Osteoblast (primary cell): ENCODE measurements around the gene FAM163A. TPM values are rescaled to one million over a fixed set of nuclear protein-coding genes. Genes with fewer than 3 reads are reported as not detected.

ENCODE experiments used
- DNase-seq: peaks from one replicate; pipeline ENCODE4 v3.0.0; 2011; ENCODE audit warnings: low spot score, mixed read lengths; ENCODE audit not compliant: insufficient read length; ENCODE audit errors: missing footprints
- H2AFZ ChIP-seq: 2 replicates; pipeline ENCODE4 v1.6.0; 2011; ENCODE audit warnings: mild to moderate bottlenecking, low read length
- H3K27ac ChIP-seq: 2 replicates; pipeline ENCODE4 v1.5.1; 2011; ENCODE audit warnings: mild to moderate bottlenecking, low read depth, low read length, moderate library complexity
- H3K27me3 ChIP-seq: 2 replicates; pipeline ENCODE4 v1.6.0; 2012; ENCODE audit warnings: mild to moderate bottlenecking, control low read depth, inconsistent platforms, low read length, moderate library complexity; ENCODE audit not compliant: insufficient read depth
- H3K36me3 ChIP-seq: 2 replicates; pipeline ENCODE4 v1.5.1; 2011; ENCODE audit warnings: mild to moderate bottlenecking, low read length, control low read depth, moderate library complexity; ENCODE audit not compliant: insufficient read depth
- H3K4me1 ChIP-seq: 2 replicates; pipeline ENCODE4 v1.5.1; 2011; ENCODE audit warnings: mild to moderate bottlenecking, low read length, control low read depth, moderate library complexity; ENCODE audit not compliant: insufficient read depth
- H3K4me2 ChIP-seq: 2 replicates; pipeline ENCODE4 v1.6.0; 2011; ENCODE audit warnings: mild to moderate bottlenecking, low read length; ENCODE audit not compliant: insufficient read depth
- H3K4me3 ChIP-seq: fragments of 200-600 bp; sonication (generic); 3 replicates; pipeline ENCODE4 v1.5.1; 2012; ENCODE audit warnings: mild to moderate bottlenecking, low read length, inconsistent platforms; ENCODE audit not compliant: insufficient read depth
- H3K79me2 ChIP-seq: 2 replicates; pipeline ENCODE4 v1.6.0; 2012; ENCODE audit warnings: mild to moderate bottlenecking, low read length, control low read depth, inconsistent platforms; ENCODE audit not compliant: insufficient read depth
- H3K9me3 ChIP-seq: 2 replicates; pipeline ENCODE4 v1.5.1; 2011; ENCODE audit warnings: low read depth, low read length, control low read depth
- H4K20me1 ChIP-seq: 2 replicates; pipeline ENCODE4 v1.6.0; 2012; ENCODE audit warnings: mild to moderate bottlenecking, low read length, control low read depth; ENCODE audit not compliant: insufficient read depth
- total RNA-seq: library from RNA; depleted of rRNA; stranded (reverse); fragments of >200 nt; gene quantifications from 2 replicates; pipeline ENCODE4 v1.2.3, GENCODE V29; 2012
- TF ChIP-seq, protein P1 (sequence below): IDR thresholded peaks from 2 replicates; pipeline ENCODE4 v1.5.1; 2011; ENCODE audit warnings: mild to moderate bottlenecking, low read depth, low read length, moderate library complexity; ENCODE audit errors: extremely low read depth

FAM163A gene
- total RNA-seq, 1 donor = not detected

DNA sequence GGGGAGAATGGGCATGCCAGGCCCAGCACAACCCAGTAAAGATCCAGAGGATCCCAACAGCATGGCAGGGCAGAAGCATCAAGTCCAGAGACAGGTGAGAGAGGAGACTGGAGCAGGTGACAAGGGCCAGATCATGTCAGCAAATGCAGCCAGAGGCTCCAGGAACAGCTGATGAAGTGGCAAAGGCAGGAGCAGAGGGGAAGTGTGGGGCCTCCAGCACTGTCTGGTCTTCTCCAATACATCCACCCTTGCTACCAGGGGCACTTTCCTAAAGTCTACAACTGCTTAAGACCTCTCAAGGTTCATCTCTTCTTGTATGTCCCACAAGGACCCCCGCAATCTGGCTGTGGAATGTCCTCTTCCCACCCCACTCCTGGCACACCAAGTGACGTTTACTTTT is 17.4 kb downstream of the FAM163A start:
- Histone ChIP-seq H3K27me3 (peaks cover 53% of the 10 kb centered on the region), H3K27ac (no peak overlapping the region), H3K4me1 (no peaks in the 10 kb centered on the region), H4K20me1 (no peaks in the 10 kb centered on the region), H3K36me3 (no peaks in the 10 kb centered on the region), H3K79me2 (no peaks in the 10 kb centered on the region), H3K4me3 (no peak overlapping the region), H3K9me3 (no peaks in the 10 kb centered on the region), H3K4me2 (no peak overlapping the region), H2AFZ (no peak overlapping the region)
- DNase-seq = no peak
- TF ChIP-seq, protein P1, sequence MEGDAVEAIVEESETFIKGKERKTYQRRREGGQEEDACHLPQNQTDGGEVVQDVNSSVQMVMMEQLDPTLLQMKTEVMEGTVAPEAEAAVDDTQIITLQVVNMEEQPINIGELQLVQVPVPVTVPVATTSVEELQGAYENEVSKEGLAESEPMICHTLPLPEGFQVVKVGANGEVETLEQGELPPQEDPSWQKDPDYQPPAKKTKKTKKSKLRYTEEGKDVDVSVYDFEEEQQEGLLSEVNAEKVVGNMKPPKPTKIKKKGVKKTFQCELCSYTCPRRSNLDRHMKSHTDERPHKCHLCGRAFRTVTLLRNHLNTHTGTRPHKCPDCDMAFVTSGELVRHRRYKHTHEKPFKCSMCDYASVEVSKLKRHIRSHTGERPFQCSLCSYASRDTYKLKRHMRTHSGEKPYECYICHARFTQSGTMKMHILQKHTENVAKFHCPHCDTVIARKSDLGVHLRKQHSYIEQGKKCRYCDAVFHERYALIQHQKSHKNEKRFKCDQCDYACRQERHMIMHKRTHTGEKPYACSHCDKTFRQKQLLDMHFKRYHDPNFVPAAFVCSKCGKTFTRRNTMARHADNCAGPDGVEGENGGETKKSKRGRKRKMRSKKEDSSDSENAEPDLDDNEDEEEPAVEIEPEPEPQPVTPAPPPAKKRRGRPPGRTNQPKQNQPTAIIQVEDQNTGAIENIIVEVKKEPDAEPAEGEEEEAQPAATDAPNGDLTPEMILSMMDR = no peak

DNA sequence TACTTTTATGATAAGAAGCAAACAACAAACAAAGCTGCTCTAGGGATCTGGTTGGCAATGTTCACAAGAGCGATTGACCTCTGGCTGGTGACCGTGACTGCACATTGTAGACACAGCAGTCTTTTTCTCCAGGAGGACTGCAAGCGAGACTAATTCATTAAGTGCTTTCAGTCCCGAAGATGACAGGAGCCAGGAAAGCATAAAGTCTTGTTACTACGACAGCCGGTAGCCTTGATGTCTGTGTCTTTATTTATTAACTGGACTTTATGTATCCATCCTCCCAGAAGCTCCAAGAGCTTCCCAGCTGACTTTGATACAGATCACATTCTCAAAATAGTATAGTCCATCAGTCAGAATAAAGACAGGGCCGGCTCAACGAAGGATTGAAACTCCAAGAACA is 18.2 kb downstream of the FAM163A start:
- H3K79me2 ChIP-seq = no peaks in the 10 kb centered on the region
- no peak overlapping the region for H3K27ac ChIP-seq
- TF ChIP-seq, protein P1 = no peak
- H3K27me3 ChIP-seq = peaks cover 48% of the 10 kb centered on the region
- no peaks in the 10 kb centered on the region for H3K4me1 ChIP-seq
- no peak overlapping the region for H2AFZ ChIP-seq
- DNase-seq = no peak
- H3K36me3 ChIP-seq = no peaks in the 10 kb centered on the region
- no peaks in the 10 kb centered on the region for H4K20me1 ChIP-seq
- no peak overlapping the region for H3K4me3 ChIP-seq
- no peaks in the 10 kb centered on the region for H3K9me3 ChIP-seq
- H3K4me2 ChIP-seq = no peak overlapping the region

DNA sequence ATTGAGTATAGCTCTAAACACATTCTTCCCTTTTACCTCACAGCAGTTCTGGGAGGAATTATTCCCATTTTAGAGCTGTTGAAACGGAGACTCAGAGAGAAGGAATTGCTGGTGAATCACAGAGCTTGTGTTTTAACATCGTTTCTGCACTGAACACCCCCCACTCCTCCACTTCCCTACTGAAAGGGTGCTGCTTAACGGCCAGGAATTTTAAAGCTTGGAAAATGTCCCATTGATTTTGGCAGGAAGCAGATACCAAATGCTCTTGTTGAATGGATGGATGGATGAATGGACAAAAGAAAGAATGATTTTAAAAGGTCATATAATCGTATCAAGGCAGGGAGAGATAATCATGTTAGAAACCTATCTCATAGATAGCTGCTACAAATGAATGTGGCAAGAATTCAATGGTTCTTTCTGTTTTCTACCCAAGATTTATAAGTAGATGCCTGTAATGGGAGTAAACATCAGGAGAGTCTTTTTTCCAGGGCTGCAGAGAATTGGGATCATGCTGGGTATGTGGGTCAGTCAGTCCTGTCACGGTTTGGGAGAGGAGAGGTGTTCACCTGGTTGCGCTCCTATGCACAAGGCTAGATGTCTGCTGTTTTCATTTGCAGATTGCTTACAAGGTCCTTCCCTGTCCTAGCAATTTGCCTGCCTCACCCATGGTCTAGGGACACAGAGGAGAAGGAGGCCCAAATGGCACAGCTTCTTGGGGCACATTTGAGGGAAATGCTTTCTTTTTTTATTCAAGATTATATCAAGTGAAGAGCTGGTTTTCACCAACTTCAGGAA is 19.0 kb downstream of the FAM163A start:
- no peak overlapping the region for H2AFZ ChIP-seq
- H3K9me3 ChIP-seq = no peaks in the 10 kb centered on the region
- no peaks in the 10 kb centered on the region for H3K79me2 ChIP-seq
- H3K36me3 ChIP-seq = no peaks in the 10 kb centered on the region
- TF ChIP-seq, protein P1 = no peak
- no peaks in the 10 kb centered on the region for H4K20me1 ChIP-seq
- no peak overlapping the region for H3K4me3 ChIP-seq
- H3K4me2 ChIP-seq = no peak overlapping the region
- peaks cover 45% of the 10 kb centered on the region for H3K27me3 ChIP-seq
- DNase-seq = no peak
- no peaks in the 10 kb centered on the region for H3K4me1 ChIP-seq
- H3K27ac ChIP-seq = no peak overlapping the region

DNA sequence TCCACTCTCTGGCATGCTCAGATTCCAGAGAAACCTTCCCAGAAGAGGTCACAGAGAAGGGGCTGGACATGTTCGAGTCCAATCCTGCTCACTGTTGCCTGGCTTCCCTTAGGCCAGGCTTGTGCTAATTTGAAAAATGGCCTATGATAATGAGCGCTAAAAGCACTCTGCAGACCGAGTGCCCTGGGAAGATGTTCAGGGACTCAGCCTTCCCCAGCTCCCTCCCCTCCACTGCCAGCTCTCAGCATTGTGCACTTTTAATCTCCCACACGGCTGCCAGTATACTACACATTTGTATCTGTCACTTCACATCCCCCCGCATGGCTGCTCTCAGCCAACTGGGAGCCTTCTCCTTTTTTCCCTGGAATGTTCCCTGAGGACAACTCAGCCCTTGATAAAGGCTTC is 24.1 kb downstream of the FAM163A start:
- Histone ChIP-seq H3K9me3 (no peaks in the 10 kb centered on the region), H3K4me3 (no peak overlapping the region), H3K4me2 (no peak overlapping the region), H3K36me3 (no peaks in the 10 kb centered on the region), H2AFZ (no peak overlapping the region), H3K79me2 (no peaks in the 10 kb centered on the region), H3K27me3 (peaks cover 12% of the 10 kb centered on the region), H3K4me1 (no peaks in the 10 kb centered on the region), H3K27ac (no peak overlapping the region), H4K20me1 (no peaks in the 10 kb centered on the region)
- no peak for DNase-seq
- TF ChIP-seq, protein P1 = no peak
